T-helper 17 cell (primary cell): ENCODE measurements around the gene DCAF12. TPM values are rescaled to one million over a fixed set of nuclear protein-coding genes. Genes with fewer than 3 reads are reported as not detected.

Experiments
- ATAC-seq: fragments of 150-1000 bp; cut with Tn5 transposase; 2 replicates; pipeline ENCODE4 v1.10.0; 2021; ENCODE audit warnings: mild to moderate bottlenecking, moderate library complexity
- DNase-seq, 3 donors: peaks; one replicate each; pipeline versions ENCODE4 v3.0.0 to v3.0.0-alpha.2; 2020 to 2021
- H3K9me3 ChIP-seq: one replicate; pipeline ENCODE4 v1.7.0; 2013; ENCODE audit warnings: low read length, mild to moderate bottlenecking; ENCODE audit not compliant: control insufficient read depth, poor library complexity, severe bottlenecking
- H3K27ac Mint-ChIP-seq: one replicate; pipeline ENCODE4 v1.8.0; 2022; ENCODE audit warnings: mild to moderate bottlenecking, moderate library complexity, mixed read lengths
- H3K27me3 Mint-ChIP-seq: one replicate; pipeline ENCODE4 v1.8.0; 2022; ENCODE audit warnings: mixed read lengths
- H3K36me3 Mint-ChIP-seq: one replicate; pipeline ENCODE4 v1.8.0; 2022; ENCODE audit warnings: low read depth, mixed read lengths
- H3K4me1 Mint-ChIP-seq: one replicate; pipeline ENCODE4 v1.8.0; 2022; ENCODE audit warnings: mild to moderate bottlenecking, mixed read lengths
- H3K4me3 Mint-ChIP-seq: one replicate; pipeline ENCODE4 v1.8.0; 2022; ENCODE audit warnings: mild to moderate bottlenecking, moderate library complexity, mixed read lengths
- total RNA-seq, 4 donors: library from RNA in 2 of 4; stranded (reverse) in 2 of 4; gene quantifications; one replicate each; pipeline ENCODE4 v1.2.3 and lab custom pipeline; 2022 to 2026

The DCAF12 gene
- total RNA-seq, 2 donors from 2014 or later = 14.8 TPM

GRCh38 chr9:34114436-34114835 is 12.1 kb downstream of the DCAF12 start:
- no peak overlapping the region for H3K4me3 Mint-ChIP-seq
- H3K4me1 Mint-ChIP-seq = peaks cover 19% of the 10 kb centered on the region
- no peak for ATAC-seq

GRCh38 chr9:34106110-34106509 is 20.4 kb downstream of the DCAF12 start:
- H3K4me3 Mint-ChIP-seq = no peak overlapping the region
- peaks cover 6% of the 10 kb centered on the region for H3K36me3 Mint-ChIP-seq
- no peaks in the 10 kb centered on the region for H3K9me3 ChIP-seq
- ATAC-seq (no peak), DNase-seq (no peak)
- H3K27me3 Mint-ChIP-seq = no peaks in the 10 kb centered on the region
- H3K27ac Mint-ChIP-seq = no peak overlapping the region
- H3K4me1 Mint-ChIP-seq = peaks cover 14% of the 10 kb centered on the region

More at GRCh38 chr9:34114436-34114835, 12.1 kb downstream of the DCAF12 start:
- no peak for DNase-seq
- peaks cover 4% of the 10 kb centered on the region for H3K36me3 Mint-ChIP-seq
- H3K9me3 ChIP-seq = no peaks in the 10 kb centered on the region
- no peak overlapping the region for H3K27ac Mint-ChIP-seq
- no peaks in the 10 kb centered on the region for H3K27me3 Mint-ChIP-seq

- peaks cover 4% of the 10 kb centered on the region for H3K4me1 Mint-ChIP-seq
Observed at GRCh38 chr9:34102796-34103195, 23.7 kb downstream of the DCAF12 start.

GRCh38 chr9:34098307-34098706 is 28.2 kb downstream of the DCAF12 start:
- DNase-seq = no peak
- H3K9me3 ChIP-seq = no peaks in the 10 kb centered on the region
- Mint-ChIP-seq H3K27me3 (no peaks in the 10 kb centered on the region), H3K4me3 (no peak overlapping the region), H3K4me1 (peaks cover under 1% of the 10 kb centered on the region), H3K36me3 (no peaks in the 10 kb centered on the region), H3K27ac (peak overlapping the region; percentile 11)
- ATAC-seq = no peak

More at GRCh38 chr9:34102796-34103195, 23.7 kb downstream of the DCAF12 start:
- H3K27me3 Mint-ChIP-seq = no peaks in the 10 kb centered on the region
- H3K4me3 Mint-ChIP-seq = no peak overlapping the region
- ATAC-seq (no peak), DNase-seq (no peak)
- peaks cover 4% of the 10 kb centered on the region for H3K36me3 Mint-ChIP-seq
- no peak overlapping the region for H3K27ac Mint-ChIP-seq
- no peaks in the 10 kb centered on the region for H3K9me3 ChIP-seq

- H3K27ac Mint-ChIP-seq = peak overlapping the region; percentile 11
- no peak for ATAC-seq
Observed at GRCh38 chr9:34097865-34098264, 28.6 kb downstream of the DCAF12 start.

GRCh38 chr9:34096751-34097150 is 29.7 kb downstream of the DCAF12 start:
- no peak for DNase-seq
- no peak for ATAC-seq
- Mint-ChIP-seq H3K27ac (no peak overlapping the region), H3K27me3 (no peaks in the 10 kb centered on the region), H3K36me3 (peaks cover 3% of the 10 kb centered on the region), H3K4me1 (peaks cover 3% of the 10 kb centered on the region), H3K4me3 (no peak overlapping the region)
- H3K9me3 ChIP-seq = no peaks in the 10 kb centered on the region

More at GRCh38 chr9:34097865-34098264, 28.6 kb downstream of the DCAF12 start:
- Mint-ChIP-seq H3K36me3 (peaks cover 3% of the 10 kb centered on the region), H3K4me1 (peaks cover 3% of the 10 kb centered on the region), H3K27me3 (no peaks in the 10 kb centered on the region), H3K4me3 (no peak overlapping the region)
- H3K9me3 ChIP-seq = no peaks in the 10 kb centered on the region
- no peak for DNase-seq

GRCh38 chr9:34093578-34093977 is 32.9 kb downstream of the DCAF12 start:
- ATAC-seq (no peak), DNase-seq (no peak)
- no peak overlapping the region for H3K4me3 Mint-ChIP-seq
- H3K27ac Mint-ChIP-seq = no peak overlapping the region
- H3K27me3 Mint-ChIP-seq = no peaks in the 10 kb centered on the region
- peaks cover 6% of the 10 kb centered on the region for H3K36me3 Mint-ChIP-seq
- H3K9me3 ChIP-seq = no peaks in the 10 kb centered on the region
- H3K4me1 Mint-ChIP-seq = peaks cover 3% of the 10 kb centered on the region

- peaks cover 8% of the 10 kb centered on the region for H3K36me3 Mint-ChIP-seq
Observed at GRCh38 chr9:34089311-34089710, 37.2 kb downstream of the DCAF12 start.

GRCh38 chr9:34087370-34087769 is 39.1 kb downstream of the DCAF12 start:
- ATAC-seq = no peak
- Mint-ChIP-seq H3K4me1 (no peaks in the 10 kb centered on the region), H3K27ac (peak overlapping the region; percentile 67), H3K27me3 (no peaks in the 10 kb centered on the region), H3K4me3 (no peak overlapping the region), H3K36me3 (peaks cover 5% of the 10 kb centered on the region)
- no peaks in the 10 kb centered on the region for H3K9me3 ChIP-seq
- no peak for DNase-seq

More at GRCh38 chr9:34089311-34089710, 37.2 kb downstream of the DCAF12 start:
- Mint-ChIP-seq H3K4me1 (peaks cover 3% of the 10 kb centered on the region), H3K27ac (no peak overlapping the region), H3K4me3 (no peak overlapping the region), H3K27me3 (no peaks in the 10 kb centered on the region)
- no peaks in the 10 kb centered on the region for H3K9me3 ChIP-seq
- DNase-seq = no peak
- ATAC-seq = no peak

- DNase-seq (no peak), ATAC-seq (no peak)
- no peaks in the 10 kb centered on the region for H3K9me3 ChIP-seq
- Mint-ChIP-seq H3K36me3 (peaks cover 5% of the 10 kb centered on the region), H3K27ac (peak overlapping the region; percentile 67), H3K27me3 (no peaks in the 10 kb centered on the region), H3K4me3 (no peak overlapping the region), H3K4me1 (no peaks in the 10 kb centered on the region)
Observed at GRCh38 chr9:34086864-34087263, 39.6 kb downstream of the DCAF12 start.

- ATAC-seq (no peak), DNase-seq (no peak)
- peak overlapping the region; percentile 43 for H3K27ac Mint-ChIP-seq
- peaks cover 5% of the 10 kb centered on the region for H3K36me3 Mint-ChIP-seq
- no peaks in the 10 kb centered on the region for H3K27me3 Mint-ChIP-seq
- H3K4me1 Mint-ChIP-seq = no peaks in the 10 kb centered on the region
- no peaks in the 10 kb centered on the region for H3K9me3 ChIP-seq
- no peak overlapping the region for H3K4me3 Mint-ChIP-seq
Observed at GRCh38 chr9:34085581-34086500, 40.7 kb downstream of the DCAF12 start.

GRCh38 chr9:34084562-34084961 is 41.9 kb downstream of the DCAF12 start:
- DNase-seq (no peak), ATAC-seq (no peak)
- Mint-ChIP-seq H3K36me3 (peaks cover 3% of the 10 kb centered on the region), H3K4me1 (no peaks in the 10 kb centered on the region), H3K4me3 (no peak overlapping the region), H3K27me3 (no peaks in the 10 kb centered on the region), H3K27ac (peak overlapping the region; percentile 11)
- no peaks in the 10 kb centered on the region for H3K9me3 ChIP-seq

- H3K4me3 Mint-ChIP-seq = no peak overlapping the region
- H3K4me1 Mint-ChIP-seq = peaks cover 2% of the 10 kb centered on the region
- H3K36me3 Mint-ChIP-seq = no peaks in the 10 kb centered on the region
- no peaks in the 10 kb centered on the region for H3K9me3 ChIP-seq
- H3K27me3 Mint-ChIP-seq = no peaks in the 10 kb centered on the region
- DNase-seq (no peak), ATAC-seq (no peak)
- no peak overlapping the region for H3K27ac Mint-ChIP-seq
Observed at GRCh38 chr9:34079181-34079580, 47.3 kb downstream of the DCAF12 start.
